ENCODE measurements around the gene TFCP2L1. TPM values are rescaled to one million over a fixed set of nuclear protein-coding genes. Genes with fewer than 3 reads are reported as not detected.
A peak's percentile ranks its signal among the peaks of the same experiment; 100 is the strongest.

The TFCP2L1 gene
- total and polyA plus RNA-seq, 8 donors = 2.0 to 7.7 (median 4.5) TPM

DNA sequence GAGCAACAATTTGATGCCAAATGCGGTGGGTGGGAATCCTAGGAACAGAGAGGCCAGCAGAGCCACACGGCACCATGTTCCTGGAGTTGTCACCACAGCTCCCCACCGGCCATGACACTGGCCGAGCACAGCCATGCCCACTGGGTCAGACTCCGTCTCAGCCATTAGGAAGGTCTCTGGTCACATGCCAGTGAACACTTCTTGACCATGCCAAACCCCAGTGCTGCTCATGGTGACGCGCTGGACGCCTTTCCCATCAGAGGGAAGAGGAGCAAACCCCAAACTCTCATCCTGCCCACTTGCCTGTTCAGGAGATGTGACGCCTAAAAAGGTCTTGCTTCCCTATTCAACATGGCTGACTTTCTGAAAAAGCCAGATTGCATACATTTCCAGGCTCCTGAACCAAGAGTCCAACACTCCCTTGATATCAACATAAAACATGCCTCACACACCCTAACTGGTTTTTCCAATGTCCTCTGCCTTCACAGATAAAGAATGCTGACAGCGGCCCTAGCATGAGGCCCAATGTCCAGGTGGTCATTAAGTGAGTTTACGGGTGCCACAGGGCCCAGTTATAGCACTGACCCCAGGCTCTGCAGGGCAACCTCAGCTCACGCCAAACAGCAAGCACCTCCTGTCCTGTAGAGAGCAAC, 31.9 kb downstream of the TFCP2L1 start:
- no peaks in the 10 kb centered on the region for H3K27me3 ChIP-seq
- TF ChIP-seq, protein P1, sequence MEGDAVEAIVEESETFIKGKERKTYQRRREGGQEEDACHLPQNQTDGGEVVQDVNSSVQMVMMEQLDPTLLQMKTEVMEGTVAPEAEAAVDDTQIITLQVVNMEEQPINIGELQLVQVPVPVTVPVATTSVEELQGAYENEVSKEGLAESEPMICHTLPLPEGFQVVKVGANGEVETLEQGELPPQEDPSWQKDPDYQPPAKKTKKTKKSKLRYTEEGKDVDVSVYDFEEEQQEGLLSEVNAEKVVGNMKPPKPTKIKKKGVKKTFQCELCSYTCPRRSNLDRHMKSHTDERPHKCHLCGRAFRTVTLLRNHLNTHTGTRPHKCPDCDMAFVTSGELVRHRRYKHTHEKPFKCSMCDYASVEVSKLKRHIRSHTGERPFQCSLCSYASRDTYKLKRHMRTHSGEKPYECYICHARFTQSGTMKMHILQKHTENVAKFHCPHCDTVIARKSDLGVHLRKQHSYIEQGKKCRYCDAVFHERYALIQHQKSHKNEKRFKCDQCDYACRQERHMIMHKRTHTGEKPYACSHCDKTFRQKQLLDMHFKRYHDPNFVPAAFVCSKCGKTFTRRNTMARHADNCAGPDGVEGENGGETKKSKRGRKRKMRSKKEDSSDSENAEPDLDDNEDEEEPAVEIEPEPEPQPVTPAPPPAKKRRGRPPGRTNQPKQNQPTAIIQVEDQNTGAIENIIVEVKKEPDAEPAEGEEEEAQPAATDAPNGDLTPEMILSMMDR (IDR thresholded peaks at IDR 0.05) = no peak
- WGBS, 2 donors = 92 to 96% methylated on average over 12 of the region's 12 CpGs

DNA sequence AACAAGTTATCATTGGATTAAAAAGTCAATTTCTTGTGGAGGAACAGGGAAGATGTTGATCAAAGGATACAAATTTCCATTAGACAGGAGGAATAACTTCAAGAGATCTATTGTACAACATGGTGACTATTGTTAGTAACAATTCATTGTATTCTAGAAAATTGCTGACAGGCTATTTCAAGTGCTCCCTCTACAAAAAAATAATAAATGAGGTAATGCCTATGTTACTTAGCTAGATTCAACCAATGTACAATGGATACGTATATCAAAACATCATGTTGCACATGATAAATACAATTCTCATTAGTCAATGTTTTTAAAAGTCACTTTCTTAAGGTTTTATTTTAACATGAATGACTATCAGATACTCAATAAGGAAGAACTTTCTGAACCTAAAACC, 33.5 kb downstream of the TFCP2L1 start:
- H3K27ac ChIP-seq = no peak overlapping the region
- no peaks in the 10 kb centered on the region for H3K27me3 ChIP-seq
- H3K4me1 ChIP-seq = no peaks in the 10 kb centered on the region
- WGBS, 2 donors = 90 to 91% methylated on average over 1 of the region's 1 CpG
- FAIRE-seq (no peak), DNase-seq (no peak), ATAC-seq (no peak)
- TF ChIP-seq, protein P1 (IDR thresholded peaks at IDR 0.05) = no peak
- no peak overlapping the region for H3K4me3 ChIP-seq
- H3K9me3 ChIP-seq = no peaks in the 10 kb centered on the region
- intact Hi-C loops (cut with DNase I) = no loop called here
- no peaks in the 10 kb centered on the region for H3K36me3 ChIP-seq

More for the DNA sequence above, 31.9 kb downstream of the TFCP2L1 start:
- FAIRE-seq (no peak), DNase-seq (peak in 1 of 6 donors; percentile 22), ATAC-seq (no peak)
- intact Hi-C loops (cut with DNase I) = no loop called here
- H3K4me3 ChIP-seq = no peak overlapping the region
- no peaks in the 10 kb centered on the region for H3K36me3 ChIP-seq
- H3K4me1 ChIP-seq = no peaks in the 10 kb centered on the region
- H3K9me3 ChIP-seq = no peaks in the 10 kb centered on the region
- H3K27ac ChIP-seq = no peak overlapping the region

DNA sequence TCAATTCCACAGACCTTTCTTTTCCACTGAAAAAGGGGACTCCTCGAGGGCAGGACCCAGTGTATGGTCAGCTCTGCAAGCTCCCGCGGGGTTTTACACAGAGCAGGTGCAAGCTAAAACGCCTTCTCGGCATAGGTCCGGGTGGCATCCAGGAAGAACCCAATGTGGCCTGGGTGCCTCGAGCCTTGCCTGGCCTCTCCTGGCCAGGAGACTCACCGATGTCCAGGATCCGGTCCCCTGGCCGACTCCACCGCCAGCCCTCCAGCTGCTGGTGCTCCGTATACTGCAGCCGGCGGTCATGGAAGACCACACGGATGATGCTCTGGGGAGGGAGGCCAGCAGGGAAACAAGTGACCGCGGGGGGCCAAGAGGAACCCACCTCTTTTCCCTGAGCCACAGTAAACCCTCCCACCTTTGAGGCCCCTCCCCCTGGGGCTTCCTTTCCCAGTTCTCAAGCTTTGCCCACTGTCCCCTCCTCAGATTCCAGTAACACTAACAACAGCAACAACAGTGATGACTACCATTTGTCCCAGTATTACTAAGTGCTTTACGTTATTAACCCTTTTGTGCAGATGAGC, 36.1 kb downstream of the TFCP2L1 start:
- WGBS, 2 donors = 87 to 89% methylated on average over 18 of the region's 18 CpGs
- DNase-seq = peak in 1 of 6 donors; percentile 41
- FAIRE-seq = no peak
- Histone ChIP-seq H3K9me3 (no peaks in the 10 kb centered on the region), H3K27ac (no peak overlapping the region), H3K27me3 (no peaks in the 10 kb centered on the region), H3K4me3 (no peak overlapping the region), H3K4me1 (no peaks in the 10 kb centered on the region), H3K36me3 (no peaks in the 10 kb centered on the region)
- TF ChIP-seq, protein P1 (IDR thresholded peaks at IDR 0.05) = no peak
- intact Hi-C loops (cut with DNase I) = no loop called here
- no peak for ATAC-seq

DNA sequence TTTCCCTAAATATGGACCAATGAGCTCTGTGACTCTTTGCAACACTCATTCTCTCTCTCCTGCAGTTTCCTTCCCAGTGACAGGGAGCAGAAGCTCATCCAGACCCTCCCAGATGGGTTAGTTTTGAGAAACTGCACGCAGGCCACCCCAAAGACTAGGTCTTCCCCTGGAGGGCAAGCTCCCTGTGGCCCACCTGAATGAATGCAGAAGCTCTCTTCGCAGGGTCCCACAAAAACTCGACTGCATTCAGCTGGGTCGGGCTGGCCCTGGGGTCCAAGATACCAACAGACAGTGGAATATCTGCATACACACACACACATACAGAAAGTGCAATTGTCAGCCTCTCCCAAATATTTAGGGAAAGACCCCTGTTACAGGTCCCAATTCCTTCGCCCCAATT, 37.0 kb downstream of the TFCP2L1 start:
- Histone ChIP-seq H3K4me1 (no peaks in the 10 kb centered on the region), H3K36me3 (no peaks in the 10 kb centered on the region), H3K27me3 (no peaks in the 10 kb centered on the region), H3K9me3 (no peaks in the 10 kb centered on the region), H3K4me3 (no peak overlapping the region), H3K27ac (no peak overlapping the region)
- FAIRE-seq (no peak), DNase-seq (peak in 1 of 6 donors; percentile 41), ATAC-seq (no peak)
- WGBS, 2 donors = 90 to 97% methylated on average over 5 of the region's 5 CpGs
- intact Hi-C loops (cut with DNase I) = no loop called here
- TF ChIP-seq, protein P1 (IDR thresholded peaks at IDR 0.05) = no peak

DNA sequence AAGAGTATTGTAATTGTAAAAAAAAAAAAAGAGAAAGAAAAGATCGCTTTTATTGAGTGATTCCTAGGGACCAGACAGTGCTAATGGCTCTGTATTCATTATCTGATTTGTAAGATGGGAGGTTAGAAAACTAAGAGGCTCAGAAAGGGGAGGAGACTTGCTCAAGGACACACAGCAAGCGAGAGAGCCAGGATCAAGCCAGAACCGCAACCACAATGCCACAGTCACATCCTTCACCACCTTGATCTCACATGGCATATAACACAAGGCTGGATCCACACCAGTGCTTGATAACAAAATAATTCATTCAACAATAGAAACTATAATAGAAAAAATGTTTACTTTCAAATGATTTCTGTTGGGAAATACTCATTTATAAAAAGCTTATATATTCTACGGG, 37.5 kb downstream of the TFCP2L1 start:
- no peak for ATAC-seq

More for the DNA sequence above, 37.5 kb downstream of the TFCP2L1 start:
- Histone ChIP-seq H3K36me3 (no peaks in the 10 kb centered on the region), H3K27ac (no peak overlapping the region), H3K4me3 (no peak overlapping the region), H3K27me3 (no peaks in the 10 kb centered on the region), H3K9me3 (no peaks in the 10 kb centered on the region), H3K4me1 (no peaks in the 10 kb centered on the region)
- 73 to 84% methylated on average over 4 of the region's 4 CpGs for WGBS, 2 donors
- intact Hi-C loops (cut with DNase I) = no loop called here
- no peak for FAIRE-seq
- peak in 1 of 6 donors; percentile 2 for DNase-seq
- TF ChIP-seq, protein P1 (IDR thresholded peaks at IDR 0.05) = no peak

Measured in pancreas (tissue), 10 donors.